Caco-2 (cell line): ENCODE results near the gene FAM169A. TPM values are rescaled to one million over a fixed set of nuclear protein-coding genes. Genes with fewer than 3 reads are reported as not detected.
A peak's percentile ranks its signal among the peaks of the same experiment; 100 is the strongest.
"Not testable (repeated sequence)": the region's sequence is repeated elsewhere in the genome, so short reads cannot be mapped to it uniquely, and the experiment has no call there.

Experiments
- Bru-seq: library from RNA; stranded (reverse); fragments of 400-500 nt; gene quantifications from one replicate; lab custom pipeline; 2021; lab: Mats Ljungman, UMichigan
- BruChase-seq, 2 experiments: library from RNA; stranded (reverse); fragments of 400-500 nt; gene quantifications; one replicate each; lab custom pipeline; 2021; lab: Mats Ljungman, UMichigan
- BruUV-seq: library from RNA; stranded (reverse); fragments of 400-500 nt; replicated peaks from 2 replicates; lab custom pipeline; 2021; lab: Mats Ljungman, UMichigan
- CTCF ChIA-PET: fragments of 300-600 bp; sonication (Branson Sonifier 250); formaldehyde crosslinking; loops from one replicate; lab custom pipeline; 2022; ENCODE audit warnings: antibody characterized with exemption; lab: Charles Lee
- POLR2A ChIA-PET: fragments of 300-600 bp; sonication (Branson Sonifier 250); formaldehyde crosslinking; loops from one replicate; lab custom pipeline; 2022; ENCODE audit warnings: antibody characterized with exemption; lab: Charles Lee
- DNase-seq, 2 experiments: peaks; one replicate each; pipeline versions ENCODE4 v3.0.0 to v3.0.0-alpha.2; 2020 to 2022
- H3K27me3 ChIP-seq: replicated peaks from 2 replicates; pipeline ENCODE4 v1.6.0; 2011; ENCODE audit warnings: low read length; ENCODE audit not compliant: control insufficient read depth, insufficient read depth
- H3K36me3 ChIP-seq: 2 replicates; pipeline ENCODE4 v1.5.1; 2011; ENCODE audit warnings: low read length; ENCODE audit not compliant: control insufficient read depth, insufficient read depth
- H3K4me1 ChIP-seq: fragments of 250-450 bp; sonication (Bioruptor Pico); 2 replicates; pipeline ENCODE4 v1.5.1; 2020; ENCODE audit warnings: mild to moderate bottlenecking
- H3K4me3 ChIP-seq: 2 replicates; pipeline ENCODE4 v1.5.1; 2011; ENCODE audit warnings: low read depth, mild to moderate bottlenecking, control low read depth, low read length
- H3K9me3 ChIP-seq: fragments of 250-450 bp; sonication (Bioruptor Pico); 2 replicates; pipeline ENCODE4 v1.5.1; 2020; ENCODE audit warnings: mild to moderate bottlenecking, moderate library complexity
- H3K27ac Mint-ChIP-seq: one replicate; pipeline ENCODE4 v1.8.0; 2022; ENCODE audit warnings: mixed read lengths; ENCODE audit not compliant: unreplicated experiment
- H3K27me3 Mint-ChIP-seq: one replicate; pipeline ENCODE4 v1.8.0; 2022; ENCODE audit warnings: mixed read lengths; ENCODE audit not compliant: insufficient read depth, unreplicated experiment
- H3K36me3 Mint-ChIP-seq: one replicate; pipeline ENCODE4 v1.8.0; 2022; ENCODE audit warnings: mild to moderate bottlenecking, mixed read lengths; ENCODE audit not compliant: insufficient read depth, unreplicated experiment
- H3K4me1 Mint-ChIP-seq: one replicate; pipeline ENCODE4 v1.8.0; 2022; ENCODE audit warnings: low read depth, mixed read lengths; ENCODE audit not compliant: unreplicated experiment
- H3K4me3 Mint-ChIP-seq: one replicate; pipeline ENCODE4 v1.8.0; 2022; ENCODE audit warnings: mild to moderate bottlenecking, moderate library complexity, mixed read lengths; ENCODE audit not compliant: unreplicated experiment
- H3K9me3 Mint-ChIP-seq: one replicate; pipeline ENCODE4 v1.8.0; 2022; ENCODE audit warnings: mixed read lengths; ENCODE audit not compliant: unreplicated experiment
- CTCF ChIP-seq, 2 experiments: fragments of 200-600 bp in 1 of 2; IDR thresholded peaks; 1 replicate in 1 of 2; 2 replicates in 1 of 2; pipeline versions ENCODE4 v1.5.1 to v1.8.0; 2011 to 2022; ENCODE audit warnings: antibody characterized with exemption in 1 of 2, control low read depth in 1 of 2, inconsistent platforms in 1 of 2, low read depth in 1 of 2, low read length in 1 of 2, mild to moderate bottlenecking in 1 of 2, moderate library complexity in 1 of 2; ENCODE audit not compliant: insufficient read depth in 1 of 2, severe bottlenecking in 1 of 2, unreplicated experiment in 1 of 2
- intact Hi-C: fragments of 100-400 bp; cut with micrococcal nuclease; formaldehyde crosslinking; loops from one replicate; pipeline ENCODE4 v1.10.0; 2022; ENCODE audit not compliant: unreplicated experiment
- long read RNA-seq: library from polyadenylated mRNA; stranded (forward); transcript quantifications from one replicate; pipeline ENCODE4 v2.0.0, GENCODE V29; 2022
- total RNA-seq: library from RNA; stranded (reverse); gene quantifications from 2 replicates; pipeline ENCODE4 v1.2.3, GENCODE V29; 2022

The FAM169A gene
- total RNA-seq (13.9 and 14.4 TPM in 2 replicates), Bru-seq, nascent RNA (percentile 75 among the genes with signal in this experiment), BruChase-seq, experiment 1, labeled RNA remaining after a 2-hour chase (percentile 75 among the genes with signal in this experiment), BruChase-seq, experiment 2, labeled RNA remaining after a 6-hour chase (percentile 67 among the genes with signal in this experiment)
- long read RNA-seq, partial matches to known transcripts, result 1 of 13 reads
- long read RNA-seq, other reads (novel, unspliced or antisense), result 12 of 13 reads

DNA sequence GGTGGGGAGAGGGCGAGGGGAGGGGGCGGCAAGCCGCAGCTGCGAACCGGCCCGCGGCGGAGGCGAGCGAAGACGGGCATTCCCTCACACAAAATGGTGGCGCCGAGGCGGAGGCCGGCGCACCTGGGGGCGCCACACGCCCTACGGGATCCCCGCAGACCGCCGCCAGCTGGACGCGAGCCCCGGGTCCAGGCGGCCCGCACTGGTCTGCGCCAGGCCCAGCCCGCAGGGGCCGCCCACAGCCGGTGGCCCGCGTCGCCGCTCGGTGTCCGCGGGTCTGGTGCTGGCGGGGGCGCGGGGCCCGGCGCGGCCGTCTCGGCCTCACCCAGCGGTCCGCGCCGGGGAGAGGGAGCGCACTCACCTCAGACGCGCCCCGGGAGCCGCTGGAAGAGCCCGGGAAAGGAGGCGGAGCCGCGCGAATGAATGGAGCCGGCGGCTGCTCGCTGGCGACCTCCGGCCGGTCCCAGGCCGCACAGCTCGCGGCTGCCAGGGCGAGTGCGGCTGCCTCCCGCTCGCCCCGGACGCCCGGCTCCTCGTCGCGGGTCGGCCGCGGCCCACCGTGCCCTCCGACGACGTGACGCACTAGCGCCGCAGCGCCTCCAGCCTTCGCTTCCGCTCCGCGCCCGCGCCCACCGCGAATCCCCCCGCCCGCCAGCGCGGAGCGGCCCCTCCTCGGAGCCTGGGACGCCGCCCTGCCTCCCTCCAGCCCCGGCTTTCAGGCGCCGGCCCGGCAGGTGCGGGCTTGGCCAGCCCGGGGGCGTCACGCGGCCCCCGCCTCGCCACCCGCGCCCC, at the start of gene FAM169A:
TSS of gene FAM169A (minus strand) at position 584 of the 792 bp plus-strand sequence. CDS start 24,711 bp downstream, outside the sequence.
- H3K4me1 Mint-ChIP-seq, result no peaks in the 10 kb centered on the region
- H3K4me3 Mint-ChIP-seq, result peak within 1 kb of the TSS; percentile 92
- peak within 1 kb of the TSS; percentile 94 for H3K27ac Mint-ChIP-seq
- no TSS peak for BruUV-seq
- ChIA-PET POLR2A (no interaction called here), CTCF (interaction anchor here (0.6 kb wide), 1 partner anchor 21 kb away, joined by 3 read pairs; no protein-coding TSS in a partner anchor)
- H3K36me3 Mint-ChIP-seq, result peaks cover 7% of the 10 kb centered on the region
- TF ChIP-seq CTCF (IDR thresholded peaks at IDR 0.05; ENCODE audit: insufficient read depth in 1 of 2, low read depth in 1 of 2, low read length in 1 of 2, severe bottlenecking in 1 of 2, unreplicated experiment in 1 of 2), result no peak
- intact Hi-C loops, result no loop called here
- Histone ChIP-seq H3K36me3 (no peaks in the 10 kb centered on the region), H3K4me3 (peak within 1 kb of the TSS; percentile 97), H3K4me1 (peaks cover 27% of the 10 kb centered on the region), H3K27me3 (no peaks in the 10 kb centered on the region), H3K9me3 (no peaks in the 10 kb centered on the region)
- no peaks in the 10 kb centered on the region for H3K27me3 Mint-ChIP-seq
- peak; percentile 60 to 76 for DNase-seq
- no peaks in the 10 kb centered on the region for H3K9me3 Mint-ChIP-seq

- no TSS peak for BruUV-seq
- DNase-seq, result no peak
- peaks cover 10% of the 10 kb centered on the region for H3K4me1 ChIP-seq
- Mint-ChIP-seq H3K4me3 (no peak overlapping the region), H3K4me1 (peaks cover 25% of the 10 kb centered on the region), H3K36me3 (peaks cover 6% of the 10 kb centered on the region), H3K27me3 (no peaks in the 10 kb centered on the region), H3K27ac (no peak overlapping the region), H3K9me3 (peaks cover 15% of the 10 kb centered on the region)
- no peaks in the 10 kb centered on the region for H3K27me3 ChIP-seq
- no peak overlapping the region for H3K4me3 ChIP-seq
- no peak for TF ChIP-seq CTCF (IDR thresholded peaks at IDR 0.05; ENCODE audit: insufficient read depth in 1 of 2, low read depth in 1 of 2, low read length in 1 of 2, severe bottlenecking in 1 of 2, unreplicated experiment in 1 of 2)
- H3K36me3 ChIP-seq, result no peaks in the 10 kb centered on the region; the same call in 1 of the 2 replicates
- CTCF ChIA-PET, result no interaction called here
- POLR2A ChIA-PET, result no interaction called here
- peaks cover 9% of the 10 kb centered on the region for H3K9me3 ChIP-seq
- intact Hi-C loops, result no loop called here
These were observed 49.3 kb upstream of the FAM169A start for GRCh38 chr5:74915488-74915887.

GRCh38 chr5:74911421-74911820, 45.2 kb upstream of the FAM169A start:
- peaks cover 14% of the 10 kb centered on the region for H3K4me1 Mint-ChIP-seq
- H3K27me3 Mint-ChIP-seq, BruUV-seq, intact Hi-C loops, H3K4me3 ChIP-seq, POLR2A ChIA-PET, H3K27ac Mint-ChIP-seq, H3K36me3 ChIP-seq, H3K4me1 ChIP-seq, DNase-seq, H3K27me3 ChIP-seq, H3K36me3 Mint-ChIP-seq, H3K4me3 Mint-ChIP-seq, CTCF ChIA-PET: not testable (repeated sequence)
- peaks cover 32% of the 10 kb centered on the region for H3K9me3 Mint-ChIP-seq
- peaks cover 15% of the 10 kb centered on the region for H3K9me3 ChIP-seq

DNA sequence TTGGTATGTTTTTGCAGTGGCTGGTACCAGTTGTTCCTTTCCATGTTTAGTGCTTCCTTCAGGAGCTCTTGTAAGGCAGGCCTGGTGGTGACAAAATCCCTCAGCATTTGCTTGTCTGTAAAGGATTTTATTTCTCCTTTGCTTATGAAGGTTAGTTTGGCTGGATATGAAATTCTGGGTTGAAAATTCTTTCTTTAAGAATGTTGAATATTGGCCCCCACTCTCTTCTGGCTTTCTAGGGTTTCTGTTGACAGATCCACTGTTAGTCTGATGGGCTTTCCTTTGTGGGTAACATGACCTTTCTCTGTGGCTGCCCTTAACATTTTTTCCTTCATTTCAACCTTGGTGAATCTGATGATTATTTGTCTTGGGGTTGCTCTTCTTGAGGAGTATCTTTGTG, 43.7 kb upstream of the FAM169A start:
- not testable (repeated sequence) for BruUV-seq, H3K4me1 ChIP-seq

GRCh38 chr5:74908237-74908636, 42.0 kb upstream of the FAM169A start:
- CTCF ChIA-PET, H3K27ac Mint-ChIP-seq, H3K36me3 ChIP-seq, H3K27me3 Mint-ChIP-seq, intact Hi-C loops, H3K36me3 Mint-ChIP-seq, DNase-seq, H3K4me1 ChIP-seq, H3K27me3 ChIP-seq, H3K4me1 Mint-ChIP-seq, H3K4me3 ChIP-seq, BruUV-seq, H3K4me3 Mint-ChIP-seq, POLR2A ChIA-PET: not testable (repeated sequence)
- H3K9me3 ChIP-seq, result peaks cover 15% of the 10 kb centered on the region
- peaks cover 32% of the 10 kb centered on the region for H3K9me3 Mint-ChIP-seq

More for the DNA sequence above, 43.7 kb upstream of the FAM169A start:
- CTCF ChIA-PET, H3K4me3 Mint-ChIP-seq, H3K36me3 ChIP-seq, H3K36me3 Mint-ChIP-seq, POLR2A ChIA-PET, H3K27ac Mint-ChIP-seq, H3K27me3 Mint-ChIP-seq, DNase-seq, H3K4me1 Mint-ChIP-seq, H3K4me3 ChIP-seq, intact Hi-C loops, H3K27me3 ChIP-seq: not testable (repeated sequence)
- peaks cover 15% of the 10 kb centered on the region for H3K9me3 ChIP-seq
- peaks cover 32% of the 10 kb centered on the region for H3K9me3 Mint-ChIP-seq
